Panc1 (cell line): ENCODE data around the gene HBP1.

ENCODE experiments used
- POLR2AphosphoS5 ChIP-seq: IDR thresholded peaks from 2 replicates; pipeline ENCODE4 v1.6.1; 2012; ENCODE audit warnings: mild to moderate bottlenecking, low read depth, low read length, moderate library complexity
- SIN3A ChIP-seq: IDR thresholded peaks from 2 replicates; pipeline ENCODE4 v1.6.1; 2012; ENCODE audit warnings: low read depth, mild to moderate bottlenecking, low read length, moderate library complexity, borderline replicate concordance; ENCODE audit not compliant: insufficient read depth
- TF ChIP-seq, protein P1 (sequence below): fragments of 450-650 bp; IDR thresholded peaks from 2 replicates; pipeline ENCODE4 v1.5.1; 2017; ENCODE audit warnings: mild to moderate bottlenecking
- TF ChIP-seq, protein P2 (sequence below), 2 experiments: IDR thresholded peaks; 2 replicates each; pipeline ENCODE4 v1.6.1; 2011 to 2012; ENCODE audit warnings: low read depth in 2 of 2, control low read depth in 1 of 2, low read length in 1 of 2, mild to moderate bottlenecking in 1 of 2, moderate library complexity in 1 of 2; ENCODE audit not compliant: insufficient read depth in 1 of 2

DNA sequence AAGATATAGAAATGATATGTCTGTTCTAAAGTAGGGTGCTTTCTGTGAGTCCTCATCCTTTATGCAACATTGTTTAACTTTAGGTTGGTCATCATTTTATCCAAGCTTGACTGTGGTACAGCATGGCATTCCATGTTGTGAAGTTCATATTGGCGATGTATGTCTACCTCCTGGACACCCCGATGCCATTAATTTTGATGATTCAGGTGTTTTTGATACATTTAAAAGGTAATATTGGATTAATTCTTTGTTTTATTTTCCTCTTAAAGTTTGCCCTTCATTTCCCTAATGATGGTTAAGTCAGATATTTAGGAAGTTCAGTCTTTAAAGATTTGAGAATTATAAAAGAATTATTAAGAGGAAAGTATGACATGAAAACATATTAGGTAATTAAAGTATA, 21.3 kb downstream of the HBP1 start:
- TF ChIP-seq, protein P1, sequence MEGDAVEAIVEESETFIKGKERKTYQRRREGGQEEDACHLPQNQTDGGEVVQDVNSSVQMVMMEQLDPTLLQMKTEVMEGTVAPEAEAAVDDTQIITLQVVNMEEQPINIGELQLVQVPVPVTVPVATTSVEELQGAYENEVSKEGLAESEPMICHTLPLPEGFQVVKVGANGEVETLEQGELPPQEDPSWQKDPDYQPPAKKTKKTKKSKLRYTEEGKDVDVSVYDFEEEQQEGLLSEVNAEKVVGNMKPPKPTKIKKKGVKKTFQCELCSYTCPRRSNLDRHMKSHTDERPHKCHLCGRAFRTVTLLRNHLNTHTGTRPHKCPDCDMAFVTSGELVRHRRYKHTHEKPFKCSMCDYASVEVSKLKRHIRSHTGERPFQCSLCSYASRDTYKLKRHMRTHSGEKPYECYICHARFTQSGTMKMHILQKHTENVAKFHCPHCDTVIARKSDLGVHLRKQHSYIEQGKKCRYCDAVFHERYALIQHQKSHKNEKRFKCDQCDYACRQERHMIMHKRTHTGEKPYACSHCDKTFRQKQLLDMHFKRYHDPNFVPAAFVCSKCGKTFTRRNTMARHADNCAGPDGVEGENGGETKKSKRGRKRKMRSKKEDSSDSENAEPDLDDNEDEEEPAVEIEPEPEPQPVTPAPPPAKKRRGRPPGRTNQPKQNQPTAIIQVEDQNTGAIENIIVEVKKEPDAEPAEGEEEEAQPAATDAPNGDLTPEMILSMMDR, result no peak
- TF ChIP-seq POLR2AphosphoS5 (no peak), SIN3A (no peak)
- TF ChIP-seq, protein P2, sequence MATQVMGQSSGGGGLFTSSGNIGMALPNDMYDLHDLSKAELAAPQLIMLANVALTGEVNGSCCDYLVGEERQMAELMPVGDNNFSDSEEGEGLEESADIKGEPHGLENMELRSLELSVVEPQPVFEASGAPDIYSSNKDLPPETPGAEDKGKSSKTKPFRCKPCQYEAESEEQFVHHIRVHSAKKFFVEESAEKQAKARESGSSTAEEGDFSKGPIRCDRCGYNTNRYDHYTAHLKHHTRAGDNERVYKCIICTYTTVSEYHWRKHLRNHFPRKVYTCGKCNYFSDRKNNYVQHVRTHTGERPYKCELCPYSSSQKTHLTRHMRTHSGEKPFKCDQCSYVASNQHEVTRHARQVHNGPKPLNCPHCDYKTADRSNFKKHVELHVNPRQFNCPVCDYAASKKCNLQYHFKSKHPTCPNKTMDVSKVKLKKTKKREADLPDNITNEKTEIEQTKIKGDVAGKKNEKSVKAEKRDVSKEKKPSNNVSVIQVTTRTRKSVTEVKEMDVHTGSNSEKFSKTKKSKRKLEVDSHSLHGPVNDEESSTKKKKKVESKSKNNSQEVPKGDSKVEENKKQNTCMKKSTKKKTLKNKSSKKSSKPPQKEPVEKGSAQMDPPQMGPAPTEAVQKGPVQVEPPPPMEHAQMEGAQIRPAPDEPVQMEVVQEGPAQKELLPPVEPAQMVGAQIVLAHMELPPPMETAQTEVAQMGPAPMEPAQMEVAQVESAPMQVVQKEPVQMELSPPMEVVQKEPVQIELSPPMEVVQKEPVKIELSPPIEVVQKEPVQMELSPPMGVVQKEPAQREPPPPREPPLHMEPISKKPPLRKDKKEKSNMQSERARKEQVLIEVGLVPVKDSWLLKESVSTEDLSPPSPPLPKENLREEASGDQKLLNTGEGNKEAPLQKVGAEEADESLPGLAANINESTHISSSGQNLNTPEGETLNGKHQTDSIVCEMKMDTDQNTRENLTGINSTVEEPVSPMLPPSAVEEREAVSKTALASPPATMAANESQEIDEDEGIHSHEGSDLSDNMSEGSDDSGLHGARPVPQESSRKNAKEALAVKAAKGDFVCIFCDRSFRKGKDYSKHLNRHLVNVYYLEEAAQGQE (IDR thresholded peaks at IDR 0.05; ENCODE audit: insufficient read depth in 1 of 2, low read depth in 2 of 2, low read length in 1 of 2), result no peak
